ENCODE data around the gene SINHCAF.
"Not testable (repeated sequence)": the region's sequence is repeated elsewhere in the genome, so short reads cannot be mapped to it uniquely, and the experiment has no call there.

SINHCAF gene

GRCh38 chr12:31279390-31279924 is 46.5 kb downstream of the SINHCAF start:
- H3K79me2 ChIP-seq (ENCODE audit: control insufficient read depth, insufficient read depth, low read length, unreplicated experiment), result no peaks in the 10 kb centered on the region
- peaks cover 2% of the 10 kb centered on the region; the same call in 1 of the 2 replicates for H3K36me3 ChIP-seq (ENCODE audit: insufficient read depth, low read length)
- no peaks in the 10 kb centered on the region for H3K4me1 ChIP-seq (ENCODE audit: control insufficient read depth, insufficient read depth, low read length, unreplicated experiment)
- no peaks in the 10 kb centered on the region for H3K27me3 ChIP-seq (ENCODE audit: insufficient read depth, low read length)
- H3K4me3 ChIP-seq (ENCODE audit: low read depth, low read length), result no peak overlapping the region
- H2AFZ ChIP-seq (ENCODE audit: low read length, unreplicated experiment), result no peak overlapping the region
- no peak overlapping the region for H3K27ac ChIP-seq (ENCODE audit: low read depth, low read length)

GRCh38 chr12:31278832-31279231 is 47.1 kb downstream of the SINHCAF start:
- H2AFZ ChIP-seq (ENCODE audit: low read length, unreplicated experiment), result no peak overlapping the region
- H3K4me1 ChIP-seq (ENCODE audit: control insufficient read depth, insufficient read depth, low read length, unreplicated experiment), result no peaks in the 10 kb centered on the region
- H3K4me3 ChIP-seq (ENCODE audit: low read depth, low read length), result no peak overlapping the region
- no peaks in the 10 kb centered on the region for H3K36me3 ChIP-seq (ENCODE audit: insufficient read depth, low read length)
- no peak overlapping the region for H3K27ac ChIP-seq (ENCODE audit: low read depth, low read length)
- H3K27me3 ChIP-seq (ENCODE audit: insufficient read depth, low read length), result no peaks in the 10 kb centered on the region
- no peaks in the 10 kb centered on the region for H3K79me2 ChIP-seq (ENCODE audit: control insufficient read depth, insufficient read depth, low read length, unreplicated experiment)

GRCh38 chr12:31278424-31278823 is 47.5 kb downstream of the SINHCAF start:
- Histone ChIP-seq H3K4me3 (ENCODE audit: low read depth, low read length) (no peak overlapping the region), H3K36me3 (ENCODE audit: insufficient read depth, low read length) (no peaks in the 10 kb centered on the region), H3K27me3 (ENCODE audit: insufficient read depth, low read length) (no peaks in the 10 kb centered on the region), H3K79me2 (ENCODE audit: control insufficient read depth, insufficient read depth, low read length, unreplicated experiment) (no peaks in the 10 kb centered on the region), H3K27ac (ENCODE audit: low read depth, low read length) (no peak overlapping the region), H3K4me1 (ENCODE audit: control insufficient read depth, insufficient read depth, low read length, unreplicated experiment) (no peaks in the 10 kb centered on the region), H2AFZ (ENCODE audit: low read length, unreplicated experiment) (no peak overlapping the region)

- no peaks in the 10 kb centered on the region for H3K36me3 ChIP-seq (ENCODE audit: insufficient read depth, low read length)
- H3K4me3 ChIP-seq (ENCODE audit: low read depth, low read length), result no peak overlapping the region
- H2AFZ ChIP-seq (ENCODE audit: low read length, unreplicated experiment), result no peak overlapping the region
- H3K27ac ChIP-seq (ENCODE audit: low read depth, low read length), result no peak overlapping the region
- H3K79me2 ChIP-seq (ENCODE audit: control insufficient read depth, insufficient read depth, low read length, unreplicated experiment), result no peaks in the 10 kb centered on the region
- no peaks in the 10 kb centered on the region for H3K4me1 ChIP-seq (ENCODE audit: control insufficient read depth, insufficient read depth, low read length, unreplicated experiment)
- H3K27me3 ChIP-seq (ENCODE audit: insufficient read depth, low read length), result no peaks in the 10 kb centered on the region
These were observed 48.9 kb downstream of the SINHCAF start for GRCh38 chr12:31277081-31277480.

- no peak overlapping the region for H3K27ac ChIP-seq (ENCODE audit: low read depth, low read length)
- H3K4me1 ChIP-seq (ENCODE audit: control insufficient read depth, insufficient read depth, low read length, unreplicated experiment), result no peaks in the 10 kb centered on the region
- no peaks in the 10 kb centered on the region for H3K36me3 ChIP-seq (ENCODE audit: insufficient read depth, low read length)
- no peaks in the 10 kb centered on the region for H3K79me2 ChIP-seq (ENCODE audit: control insufficient read depth, insufficient read depth, low read length, unreplicated experiment)
- no peak overlapping the region for H3K4me3 ChIP-seq (ENCODE audit: low read depth, low read length)
- no peaks in the 10 kb centered on the region for H3K27me3 ChIP-seq (ENCODE audit: insufficient read depth, low read length)
- no peak overlapping the region for H2AFZ ChIP-seq (ENCODE audit: low read length, unreplicated experiment)
These were observed 50.5 kb downstream of the SINHCAF start for GRCh38 chr12:31275491-31275890.

- no peak overlapping the region for H3K4me3 ChIP-seq (ENCODE audit: low read depth, low read length)
- no peaks in the 10 kb centered on the region for H3K79me2 ChIP-seq (ENCODE audit: control insufficient read depth, insufficient read depth, low read length, unreplicated experiment)
- H3K27me3 ChIP-seq (ENCODE audit: insufficient read depth, low read length), result no peaks in the 10 kb centered on the region
- no peak overlapping the region for H3K27ac ChIP-seq (ENCODE audit: low read depth, low read length)
- no peaks in the 10 kb centered on the region for H3K4me1 ChIP-seq (ENCODE audit: control insufficient read depth, insufficient read depth, low read length, unreplicated experiment)
- H3K36me3 ChIP-seq (ENCODE audit: insufficient read depth, low read length), result no peaks in the 10 kb centered on the region
- H2AFZ ChIP-seq (ENCODE audit: low read length, unreplicated experiment), result no peak overlapping the region
These were observed 51.2 kb downstream of the SINHCAF start for GRCh38 chr12:31274520-31275300.

GRCh38 chr12:31273794-31274193 is 52.2 kb downstream of the SINHCAF start:
- not testable (repeated sequence) for H2AFZ ChIP-seq (ENCODE audit: low read length, unreplicated experiment)

GRCh38 chr12:31272607-31273225 is 53.2 kb downstream of the SINHCAF start:
- Histone ChIP-seq H3K79me2 (ENCODE audit: control insufficient read depth, insufficient read depth, low read length, unreplicated experiment) (no peaks in the 10 kb centered on the region), H3K4me1 (ENCODE audit: control insufficient read depth, insufficient read depth, low read length, unreplicated experiment) (no peaks in the 10 kb centered on the region), H3K27ac (ENCODE audit: low read depth, low read length) (no peak overlapping the region), H3K4me3 (ENCODE audit: low read depth, low read length) (no peak overlapping the region), H3K36me3 (ENCODE audit: insufficient read depth, low read length) (no peaks in the 10 kb centered on the region), H3K27me3 (ENCODE audit: insufficient read depth, low read length) (no peaks in the 10 kb centered on the region), H2AFZ (ENCODE audit: low read length, unreplicated experiment) (no peak overlapping the region)

More at GRCh38 chr12:31273794-31274193, 52.2 kb downstream of the SINHCAF start:
- not testable (repeated sequence) for H3K27ac ChIP-seq (ENCODE audit: low read depth, low read length); H3K36me3 ChIP-seq (ENCODE audit: insufficient read depth, low read length); H3K79me2 ChIP-seq (ENCODE audit: control insufficient read depth, insufficient read depth, low read length, unreplicated experiment); H3K27me3 ChIP-seq (ENCODE audit: insufficient read depth, low read length); H3K4me3 ChIP-seq (ENCODE audit: low read depth, low read length); H3K4me1 ChIP-seq (ENCODE audit: control insufficient read depth, insufficient read depth, low read length, unreplicated experiment)

- Histone ChIP-seq H3K4me3 (ENCODE audit: low read depth, low read length) (no peak overlapping the region), H3K36me3 (ENCODE audit: insufficient read depth, low read length) (no peaks in the 10 kb centered on the region), H3K27me3 (ENCODE audit: insufficient read depth, low read length) (no peaks in the 10 kb centered on the region), H3K79me2 (ENCODE audit: control insufficient read depth, insufficient read depth, low read length, unreplicated experiment) (no peaks in the 10 kb centered on the region), H3K27ac (ENCODE audit: low read depth, low read length) (no peak overlapping the region), H3K4me1 (ENCODE audit: control insufficient read depth, insufficient read depth, low read length, unreplicated experiment) (no peaks in the 10 kb centered on the region), H2AFZ (ENCODE audit: low read length, unreplicated experiment) (no peak overlapping the region)
These were observed 58.0 kb downstream of the SINHCAF start for GRCh38 chr12:31267966-31268365.

- Histone ChIP-seq H3K36me3 (ENCODE audit: insufficient read depth, low read length) (no peaks in the 10 kb centered on the region), H3K4me1 (ENCODE audit: control insufficient read depth, insufficient read depth, low read length, unreplicated experiment) (no peaks in the 10 kb centered on the region), H3K79me2 (ENCODE audit: control insufficient read depth, insufficient read depth, low read length, unreplicated experiment) (no peaks in the 10 kb centered on the region), H3K4me3 (ENCODE audit: low read depth, low read length) (no peak overlapping the region), H2AFZ (ENCODE audit: low read length, unreplicated experiment) (no peak overlapping the region), H3K27me3 (ENCODE audit: insufficient read depth, low read length) (no peaks in the 10 kb centered on the region), H3K27ac (ENCODE audit: low read depth, low read length) (no peak overlapping the region)
These were observed 60.2 kb downstream of the SINHCAF start for GRCh38 chr12:31265722-31266121.

GRCh38 chr12:31263661-31264060 is 62.3 kb downstream of the SINHCAF start:
- Histone ChIP-seq H3K27me3 (ENCODE audit: insufficient read depth, low read length) (no peaks in the 10 kb centered on the region), H2AFZ (ENCODE audit: low read length, unreplicated experiment) (no peak overlapping the region), H3K27ac (ENCODE audit: low read depth, low read length) (no peak overlapping the region), H3K4me3 (ENCODE audit: low read depth, low read length) (no peak overlapping the region), H3K4me1 (ENCODE audit: control insufficient read depth, insufficient read depth, low read length, unreplicated experiment) (no peaks in the 10 kb centered on the region), H3K36me3 (ENCODE audit: insufficient read depth, low read length) (no peaks in the 10 kb centered on the region), H3K79me2 (ENCODE audit: control insufficient read depth, insufficient read depth, low read length, unreplicated experiment) (no peaks in the 10 kb centered on the region)
